Activated CD8-positive, alpha-beta memory T cell treated with anti-CD3 and anti-CD28 coated beads, Interleukin-2, amount 10 ng/mL, durations not matched to agents 7 days and 5 days (primary cell): ENCODE measurements around the gene RAB34. TPM values are rescaled to one million over a fixed set of nuclear protein-coding genes. Genes with fewer than 3 reads are reported as not detected.

Source experiments
- total RNA-seq, 2 experiments: library from RNA; stranded (reverse); gene quantifications; one replicate each; pipeline ENCODE4 v1.2.3, GENCODE V29; 2021

Gene RAB34
- total RNA-seq, 2 experiments from 2014 or later: 5.6 to 8.3 TPM

Other genes starting within 250 kb of the RAB34 start
- gene SLC13A2, start 244.2 kb downstream of the RAB34 start, total RNA-seq: not detected
- gene FOXN1, start 211.5 kb downstream of the RAB34 start, total RNA-seq: not detected
- gene UNC119, start 165.2 kb downstream of the RAB34 start, total RNA-seq: 10 to 100 TPM; 41.2 to 59.0 TPM
- 10 to 100 TPM; 61.0 to 66.2 TPM for gene PIGS, start 146.3 kb downstream of the RAB34 start, total RNA-seq
- 10 to 100 TPM; 36.9 to 52.0 TPM for gene ALDOC, start 141.0 kb downstream of the RAB34 start, total RNA-seq
- gene SPAG5, start 118.8 kb downstream of the RAB34 start, total RNA-seq: 100 to 1,000 TPM; 151 to 197 TPM
- 10 to 100 TPM; 25.4 to 28.2 TPM for gene RSKR, start 103.7 kb downstream of the RAB34 start, total RNA-seq
- gene BLTP2, start 72.7 kb downstream of the RAB34 start, total RNA-seq: 100 to 1,000 TPM; 163 to 186 TPM
- gene SDF2, start 56.0 kb downstream of the RAB34 start, total RNA-seq: 10 to 100 TPM; 45.9 to 48.9 TPM
- gene SUPT6H, start 55.7 kb downstream of the RAB34 start, total RNA-seq: 10 to 100 TPM; 64.7 to 81.2 TPM
- 1 to 10 TPM; 6.1 to 9.0 TPM for gene PROCA1, start 6.0 kb downstream of the RAB34 start, total RNA-seq
- gene RPL23A, start 2.1 kb upstream of the RAB34 start, total RNA-seq: 1,000 to 10,000 TPM; 1,823 to 1,960 TPM
- gene TLCD1, start 8.4 kb upstream of the RAB34 start, total RNA-seq: 1 to 10 TPM; 3.2 to 5.6 TPM
- 1 to 10 TPM; 3.6 to 5.1 TPM for gene NEK8, start 10.9 kb upstream of the RAB34 start, total RNA-seq
- 100 to 1,000 TPM in 1 of 2 experiments, 10 to 100 TPM in 1; 60.1 to 107 TPM for gene TRAF4, start 26.1 kb upstream of the RAB34 start, total RNA-seq
- gene FAM222B, start 124.9 kb upstream of the RAB34 start, total RNA-seq: 10 to 100 TPM; 14.5 to 19.6 TPM
- 10 to 100 TPM; 46.1 to 50.6 TPM for gene ERAL1, start 137.1 kb upstream of the RAB34 start, total RNA-seq
- gene FLOT2, start 179.9 kb upstream of the RAB34 start, total RNA-seq: 100 to 1,000 TPM; 143 to 191 TPM
- 10 to 100 TPM; 23.1 to 25.9 TPM for gene DHRS13, start 185.2 kb upstream of the RAB34 start, total RNA-seq
- 10 to 100 TPM; 79.5 to 85.8 TPM for gene PHF12, start 233.7 kb upstream of the RAB34 start, total RNA-seq